Measurements from ENCODE around the gene PLEKHG3. TPM values are rescaled to one million over a fixed set of nuclear protein-coding genes. Genes with fewer than 3 reads are reported as not detected.

The PLEKHG3 gene
- total RNA-seq, 1 donor from 2014 or later: 3.0 TPM

- DNase-seq: no peak
- Mint-ChIP-seq H3K4me1 (peaks cover 52% of the 10 kb centered on the region), H3K27me3 (peaks cover 52% of the 10 kb centered on the region), H3K4me3 (peak overlapping the region; percentile 73), H3K36me3 (ENCODE audit: low read depth) (peaks cover 3% of the 10 kb centered on the region), H3K27ac (peak overlapping the region; percentile 71), H3K9me3 (no peaks in the 10 kb centered on the region)
- intact Hi-C loops (cut with micrococcal nuclease): loop anchor here (2.0 to 5.0 kb wide), 2 partner anchors 17 to 163 kb away; partner anchors contain the start of gene HSPA2
Observed at GRCh38 chr14:64705381-64706118, 1.3 kb downstream of the PLEKHG3 start.

- H3K27ac Mint-ChIP-seq: peak overlapping the region; percentile 71
- DNase-seq: no peak
- peaks cover 5% of the 10 kb centered on the region for H3K36me3 Mint-ChIP-seq (ENCODE audit: low read depth)
- H3K27me3 Mint-ChIP-seq: peaks cover 48% of the 10 kb centered on the region
- H3K4me3 Mint-ChIP-seq: peak overlapping the region; percentile 73
- H3K4me1 Mint-ChIP-seq: peaks cover 54% of the 10 kb centered on the region
- no peaks in the 10 kb centered on the region for H3K9me3 Mint-ChIP-seq
- intact Hi-C loops (cut with micrococcal nuclease): loop anchor here (2.0 to 5.0 kb wide), 2 partner anchors 17 to 164 kb away; partner anchors contain the start of gene HSPA2
Observed at GRCh38 chr14:64706119-64706592, 1.9 kb downstream of the PLEKHG3 start.

- Mint-ChIP-seq H3K4me1 (peaks cover 54% of the 10 kb centered on the region), H3K9me3 (peaks cover under 1% of the 10 kb centered on the region), H3K4me3 (no peak overlapping the region), H3K27me3 (peaks cover 43% of the 10 kb centered on the region), H3K27ac (no peak overlapping the region), H3K36me3 (ENCODE audit: low read depth) (peaks cover 5% of the 10 kb centered on the region)
- DNase-seq: no peak
- intact Hi-C loops (cut with micrococcal nuclease): loop anchor here (2.0 to 5.0 kb wide), 2 partner anchors 16 to 164 kb away; partner anchors contain the start of gene HSPA2
Observed at GRCh38 chr14:64706593-64707193, 2.5 kb downstream of the PLEKHG3 start.

- H3K27me3 Mint-ChIP-seq: peaks cover 45% of the 10 kb centered on the region
- H3K27ac Mint-ChIP-seq: no peak overlapping the region
- peak overlapping the region; percentile 23 for H3K4me3 Mint-ChIP-seq
- peaks cover 52% of the 10 kb centered on the region for H3K4me1 Mint-ChIP-seq
- peaks cover 5% of the 10 kb centered on the region for H3K9me3 Mint-ChIP-seq
- intact Hi-C loops (cut with micrococcal nuclease): loop anchor here (2.0 to 5.0 kb wide), 2 partner anchors 15 to 165 kb away; partner anchors contain the start of gene HSPA2
- peak; percentile 69 for DNase-seq
- peaks cover 9% of the 10 kb centered on the region for H3K36me3 Mint-ChIP-seq (ENCODE audit: low read depth)
Observed at GRCh38 chr14:64707661-64708060, 3.4 kb downstream of the PLEKHG3 start.

- peak; percentile 89 for DNase-seq
- H3K36me3 Mint-ChIP-seq (ENCODE audit: low read depth): peaks cover 13% of the 10 kb centered on the region
- peaks cover 46% of the 10 kb centered on the region for H3K4me1 Mint-ChIP-seq
- peak overlapping the region; percentile 72 for H3K4me3 Mint-ChIP-seq
- H3K9me3 Mint-ChIP-seq: peaks cover 10% of the 10 kb centered on the region
- intact Hi-C loops (cut with micrococcal nuclease): loop anchor here (5.0 kb wide), 1 partner anchor 166 kb away; the partner anchor contains the start of gene HSPA2
- peaks cover 43% of the 10 kb centered on the region for H3K27me3 Mint-ChIP-seq
- peak overlapping the region; percentile 38 for H3K27ac Mint-ChIP-seq
Observed at GRCh38 chr14:64708148-64709004, 4.2 kb downstream of the PLEKHG3 start.

- peak overlapping the region; percentile 38 for H3K27ac Mint-ChIP-seq
- peaks cover 13% of the 10 kb centered on the region for H3K9me3 Mint-ChIP-seq
Observed at GRCh38 chr14:64709126-64709525, 4.9 kb downstream of the PLEKHG3 start.

GRCh38 chr14:64711039-64711438 lies 6.8 kb downstream of the PLEKHG3 start:
- DNase-seq: no peak
- Mint-ChIP-seq H3K4me1 (peaks cover 43% of the 10 kb centered on the region), H3K27ac (no peak overlapping the region), H3K36me3 (ENCODE audit: low read depth) (peaks cover 23% of the 10 kb centered on the region), H3K9me3 (peaks cover 17% of the 10 kb centered on the region), H3K4me3 (no peak overlapping the region), H3K27me3 (peaks cover 30% of the 10 kb centered on the region)
- intact Hi-C loops (cut with micrococcal nuclease): no loop called here

More at GRCh38 chr14:64709126-64709525, 4.9 kb downstream of the PLEKHG3 start:
- intact Hi-C loops (cut with micrococcal nuclease): loop anchor here (5.0 kb wide), 1 partner anchor 167 kb away; the partner anchor contains the start of gene HSPA2
- DNase-seq: no peak
- peaks cover 41% of the 10 kb centered on the region for H3K4me1 Mint-ChIP-seq
- peaks cover 16% of the 10 kb centered on the region for H3K36me3 Mint-ChIP-seq (ENCODE audit: low read depth)
- H3K27me3 Mint-ChIP-seq: peaks cover 43% of the 10 kb centered on the region
- H3K4me3 Mint-ChIP-seq: peak overlapping the region; percentile 72

GRCh38 chr14:64713677-64714076 lies 9.5 kb downstream of the PLEKHG3 start:
- Mint-ChIP-seq H3K36me3 (ENCODE audit: low read depth) (peaks cover 23% of the 10 kb centered on the region), H3K27ac (no peak overlapping the region), H3K4me3 (no peak overlapping the region), H3K27me3 (peaks cover 22% of the 10 kb centered on the region), H3K9me3 (peaks cover 17% of the 10 kb centered on the region), H3K4me1 (peaks cover 48% of the 10 kb centered on the region)
- DNase-seq: no peak
- intact Hi-C loops (cut with micrococcal nuclease): no loop called here

GRCh38 chr14:64714432-64715025 lies 10.3 kb downstream of the PLEKHG3 start:
- H3K9me3 Mint-ChIP-seq: peaks cover 17% of the 10 kb centered on the region
- no peak overlapping the region for H3K4me3 Mint-ChIP-seq
- peaks cover 43% of the 10 kb centered on the region for H3K4me1 Mint-ChIP-seq
- peaks cover 22% of the 10 kb centered on the region for H3K27me3 Mint-ChIP-seq
- no peak for DNase-seq
- H3K27ac Mint-ChIP-seq: no peak overlapping the region
- intact Hi-C loops (cut with micrococcal nuclease): no loop called here
- peaks cover 25% of the 10 kb centered on the region for H3K36me3 Mint-ChIP-seq (ENCODE audit: low read depth)

GRCh38 chr14:64715146-64715627 lies 11.0 kb downstream of the PLEKHG3 start:
- no peak for DNase-seq
- Mint-ChIP-seq H3K4me3 (no peak overlapping the region), H3K4me1 (peaks cover 43% of the 10 kb centered on the region), H3K36me3 (ENCODE audit: low read depth) (peaks cover 25% of the 10 kb centered on the region), H3K9me3 (peaks cover 17% of the 10 kb centered on the region), H3K27me3 (peaks cover 22% of the 10 kb centered on the region), H3K27ac (no peak overlapping the region)
- intact Hi-C loops (cut with micrococcal nuclease): no loop called here

GRCh38 chr14:64715628-64716412 lies 11.6 kb downstream of the PLEKHG3 start:
- H3K27me3 Mint-ChIP-seq: peaks cover 19% of the 10 kb centered on the region
- no peak overlapping the region for H3K27ac Mint-ChIP-seq
- H3K36me3 Mint-ChIP-seq (ENCODE audit: low read depth): peaks cover 24% of the 10 kb centered on the region
- H3K9me3 Mint-ChIP-seq: peaks cover 17% of the 10 kb centered on the region
- no peak overlapping the region for H3K4me3 Mint-ChIP-seq
- peaks cover 46% of the 10 kb centered on the region for H3K4me1 Mint-ChIP-seq
- no peak for DNase-seq
- intact Hi-C loops (cut with micrococcal nuclease): no loop called here

GRCh38 chr14:64717870-64718269 lies 13.6 kb downstream of the PLEKHG3 start:
- H3K9me3 Mint-ChIP-seq: peaks cover 12% of the 10 kb centered on the region
- peaks cover 20% of the 10 kb centered on the region for H3K36me3 Mint-ChIP-seq (ENCODE audit: low read depth)
- H3K27ac Mint-ChIP-seq: no peak overlapping the region
- H3K27me3 Mint-ChIP-seq: peaks cover 9% of the 10 kb centered on the region
- no peak for DNase-seq
- intact Hi-C loops (cut with micrococcal nuclease): no loop called here
- H3K4me1 Mint-ChIP-seq: peaks cover 63% of the 10 kb centered on the region
- H3K4me3 Mint-ChIP-seq: no peak overlapping the region
